Duodenal mucosa (tissue), 2 donors: Measurements from ENCODE around the gene PTPRN2.

Source experiments
- H3K27ac ChIP-seq: one replicate; pipeline ENCODE4 v1.7.0; 2013; ENCODE audit warnings: low read depth, low read length
- H3K27me3 ChIP-seq, 2 donors: one replicate each; pipeline ENCODE4 v1.7.0; 2013; ENCODE audit warnings: low read length in 2 of 2, control low read depth in 1 of 2; ENCODE audit not compliant: insufficient read depth in 2 of 2, control insufficient read depth in 1 of 2
- H3K36me3 ChIP-seq, 2 donors: one replicate each; pipeline ENCODE4 v1.7.0; 2013; ENCODE audit warnings: low read length in 2 of 2, control low read depth in 1 of 2; ENCODE audit not compliant: insufficient read depth in 2 of 2, control insufficient read depth in 1 of 2
- H3K4me1 ChIP-seq, 2 donors: one replicate each; pipeline ENCODE4 v1.7.0; 2013; ENCODE audit warnings: low read length in 2 of 2, control low read depth in 1 of 2; ENCODE audit not compliant: insufficient read depth in 2 of 2, control insufficient read depth in 1 of 2
- H3K4me3 ChIP-seq, 2 donors: one replicate each; pipeline ENCODE4 v1.7.0; 2013; ENCODE audit warnings: low read length in 2 of 2, low read depth in 1 of 2
- H3K9ac ChIP-seq, 2 donors: one replicate each; pipeline ENCODE4 v1.7.0; 2013; ENCODE audit warnings: low read length in 2 of 2, low read depth in 1 of 2
- H3K9me3 ChIP-seq, 2 donors: one replicate each; pipeline ENCODE4 v1.7.0; 2013; ENCODE audit warnings: low read length in 2 of 2, control low read depth in 1 of 2; ENCODE audit not compliant: control insufficient read depth in 1 of 2

PTPRN2 gene

GRCh38 chr7:158416283-158416933, 171.2 kb downstream of the PTPRN2 start:
- H3K36me3 ChIP-seq: no peaks in the 10 kb centered on the region
- H3K27me3 ChIP-seq: no peaks in the 10 kb centered on the region
- H3K27ac ChIP-seq: no peak overlapping the region
- no peaks in the 10 kb centered on the region for H3K4me1 ChIP-seq
- H3K9ac ChIP-seq: no peak overlapping the region
- H3K4me3 ChIP-seq: no peak overlapping the region
- H3K9me3 ChIP-seq: peaks cover 0 to 13% of the 10 kb centered on the region in 2 donors

DNA sequence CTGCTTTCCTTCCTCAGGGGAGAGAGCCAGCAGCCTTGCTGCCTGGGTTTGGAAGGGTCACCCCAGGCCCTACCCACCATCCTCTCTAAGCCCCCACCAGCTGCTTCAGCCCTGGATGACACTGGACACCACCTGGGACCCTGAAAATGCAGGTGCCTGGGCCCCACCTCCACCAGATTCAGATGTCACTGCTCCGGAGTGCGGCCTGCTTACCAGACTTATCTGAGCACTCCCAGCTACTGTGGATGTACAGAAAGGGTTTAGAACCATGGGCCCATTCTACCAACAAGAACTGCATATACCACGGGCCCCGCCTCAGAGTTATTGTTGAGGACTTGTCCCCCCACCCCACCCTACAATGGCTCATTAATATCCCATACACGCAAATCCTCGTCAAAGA, 172.3 kb downstream of the PTPRN2 start:
- no peak overlapping the region for H3K9ac ChIP-seq

DNA sequence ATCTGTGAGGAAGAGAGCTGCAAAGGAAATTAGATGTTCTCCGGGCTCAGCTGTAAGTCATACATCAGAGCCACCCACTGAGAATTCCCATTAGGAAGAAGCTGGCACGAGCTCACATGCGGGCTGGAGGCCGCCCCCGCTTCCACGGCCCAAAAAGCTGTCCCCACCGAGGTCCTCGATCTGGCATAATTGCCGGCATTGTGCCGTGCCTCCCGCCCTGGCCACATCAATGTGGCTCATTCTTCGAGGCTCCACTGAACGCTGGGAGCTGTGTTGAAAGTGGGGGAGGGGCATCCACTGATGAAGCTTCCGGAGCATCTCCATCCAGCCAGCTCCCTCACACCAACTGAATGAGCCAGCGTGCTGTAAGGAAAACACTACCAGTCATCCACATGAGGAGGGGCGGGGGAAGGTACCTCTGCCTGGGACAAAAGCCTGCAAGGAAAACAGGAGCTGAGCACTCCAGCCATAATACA, 173.1 kb downstream of the PTPRN2 start:
- H3K4me1 ChIP-seq: no peaks in the 10 kb centered on the region
- H3K9ac ChIP-seq: no peak overlapping the region

More for the DNA sequence above, 172.3 kb downstream of the PTPRN2 start:
- H3K27me3 ChIP-seq: no peaks in the 10 kb centered on the region
- no peak overlapping the region for H3K4me3 ChIP-seq
- peaks cover 0 to 13% of the 10 kb centered on the region in 2 donors for H3K9me3 ChIP-seq
- H3K27ac ChIP-seq: no peak overlapping the region
- no peaks in the 10 kb centered on the region for H3K4me1 ChIP-seq
- no peaks in the 10 kb centered on the region for H3K36me3 ChIP-seq

GRCh38 chr7:158414002-158414401, 173.6 kb downstream of the PTPRN2 start:
- Histone ChIP-seq H3K9me3 (peaks cover 0 to 13% of the 10 kb centered on the region in 2 donors), H3K4me3 (no peak overlapping the region), H3K27me3 (no peaks in the 10 kb centered on the region), H3K36me3 (no peaks in the 10 kb centered on the region), H3K4me1 (no peaks in the 10 kb centered on the region), H3K27ac (no peak overlapping the region), H3K9ac (no peak overlapping the region)

More for the DNA sequence above, 173.1 kb downstream of the PTPRN2 start:
- H3K27ac ChIP-seq: no peak overlapping the region
- H3K4me3 ChIP-seq: no peak overlapping the region
- H3K9me3 ChIP-seq: peaks cover 0 to 13% of the 10 kb centered on the region in 2 donors
- no peaks in the 10 kb centered on the region for H3K36me3 ChIP-seq
- H3K27me3 ChIP-seq: no peaks in the 10 kb centered on the region

- Histone ChIP-seq H3K36me3 (no peaks in the 10 kb centered on the region), H3K4me1 (peaks cover 3 to 5% of the 10 kb centered on the region in 2 donors), H3K4me3 (no peak overlapping the region), H3K27me3 (no peaks in the 10 kb centered on the region), H3K27ac (no peak overlapping the region), H3K9ac (no peak overlapping the region), H3K9me3 (no peaks in the 10 kb centered on the region)
Observed at GRCh38 chr7:158411232-158411950, 176.2 kb downstream of the PTPRN2 start.

DNA sequence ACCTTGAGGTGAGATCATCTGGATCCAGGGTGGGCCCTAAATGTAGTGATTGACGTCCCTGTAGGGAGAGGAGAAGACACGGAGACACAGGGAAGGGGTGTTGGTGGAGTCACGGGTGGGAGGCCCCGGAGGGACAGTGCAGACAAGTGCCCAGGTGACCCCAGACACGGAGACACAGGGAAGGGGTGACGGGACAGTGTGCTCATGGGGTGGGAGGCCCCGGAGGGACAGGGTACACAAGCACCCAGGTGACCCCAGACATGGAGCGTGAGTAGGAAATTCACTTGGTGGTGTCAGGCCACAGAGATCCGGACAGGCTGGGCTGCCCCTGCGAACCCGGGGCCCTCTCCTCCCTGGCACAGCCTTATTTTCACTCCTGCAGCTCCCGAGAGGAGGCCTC, 176.9 kb downstream of the PTPRN2 start:
- Histone ChIP-seq H3K9me3 (no peaks in the 10 kb centered on the region), H3K4me1 (peaks cover 5 to 6% of the 10 kb centered on the region in 2 donors), H3K36me3 (no peaks in the 10 kb centered on the region), H3K27ac (no peak overlapping the region), H3K4me3 (no peak overlapping the region), H3K9ac (no peak overlapping the region), H3K27me3 (no peaks in the 10 kb centered on the region)

GRCh38 chr7:158409816-158410330, 177.8 kb downstream of the PTPRN2 start:
- H3K27ac ChIP-seq: no peak overlapping the region
- no peaks in the 10 kb centered on the region for H3K9me3 ChIP-seq
- H3K27me3 ChIP-seq: no peaks in the 10 kb centered on the region
- no peak overlapping the region for H3K9ac ChIP-seq
- no peak overlapping the region for H3K4me3 ChIP-seq
- H3K36me3 ChIP-seq: no peaks in the 10 kb centered on the region
- peaks cover 5 to 6% of the 10 kb centered on the region in 2 donors for H3K4me1 ChIP-seq

DNA sequence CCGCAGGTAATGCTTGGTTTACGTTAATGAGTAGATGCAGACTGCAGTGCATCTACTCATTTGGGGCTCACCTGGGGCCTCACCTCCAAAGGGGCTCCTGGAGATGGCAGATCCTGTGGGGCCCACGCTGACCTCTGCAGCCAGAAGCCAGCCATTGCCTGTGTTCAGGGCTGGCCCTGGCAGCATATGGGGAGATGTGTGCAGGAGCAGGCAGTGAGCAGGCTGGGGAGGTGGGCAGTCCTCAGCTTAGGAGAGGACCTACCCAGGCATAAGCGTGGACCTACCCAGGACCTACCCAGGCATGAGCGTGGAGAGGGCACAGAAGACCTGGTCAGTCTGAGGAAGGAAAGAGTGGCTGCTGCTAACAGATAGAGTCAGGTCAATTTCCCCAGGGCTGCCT, 178.5 kb downstream of the PTPRN2 start:
- Histone ChIP-seq H3K9me3 (no peaks in the 10 kb centered on the region), H3K36me3 (no peaks in the 10 kb centered on the region), H3K9ac (no peak overlapping the region), H3K27me3 (no peaks in the 10 kb centered on the region), H3K4me3 (no peak overlapping the region), H3K27ac (no peak overlapping the region), H3K4me1 (peaks cover 5 to 6% of the 10 kb centered on the region in 2 donors)

GRCh38 chr7:158408318-158408920, 179.2 kb downstream of the PTPRN2 start:
- Histone ChIP-seq H3K4me1 (peaks cover 5 to 6% of the 10 kb centered on the region in 2 donors), H3K27me3 (no peaks in the 10 kb centered on the region), H3K27ac (no peak overlapping the region), H3K4me3 (no peak overlapping the region), H3K9me3 (no peaks in the 10 kb centered on the region), H3K36me3 (no peaks in the 10 kb centered on the region), H3K9ac (no peak overlapping the region)
